ENCODE results near the gene SPECC1L.

The SPECC1L gene

GRCh38 chr22:24442352-24442744, 171.7 kb downstream of the SPECC1L start:
- no peak overlapping the region for H3K4me3 ChIP-seq (ENCODE audit: low read depth, low read length)

GRCh38 chr22:24443668-24444067, 173.0 kb downstream of the SPECC1L start:
- H3K4me3 ChIP-seq (ENCODE audit: low read depth, low read length): no peak overlapping the region
- TF ChIP-seq CTCF (IDR thresholded peaks at IDR 0.05; ENCODE audit: low read depth, low read length): no peak

More at GRCh38 chr22:24442352-24442744, 171.7 kb downstream of the SPECC1L start:
- no peak for TF ChIP-seq CTCF (IDR thresholded peaks at IDR 0.05; ENCODE audit: low read depth, low read length)

- no peak overlapping the region for H3K4me3 ChIP-seq (ENCODE audit: low read depth, low read length)
- no peak for TF ChIP-seq CTCF (IDR thresholded peaks at IDR 0.05; ENCODE audit: low read depth, low read length)
Observed at GRCh38 chr22:24444251-24444650, 173.6 kb downstream of the SPECC1L start.

GRCh38 chr22:24444729-24445466, 174.3 kb downstream of the SPECC1L start:
- no peak for TF ChIP-seq CTCF (IDR thresholded peaks at IDR 0.05; ENCODE audit: low read depth, low read length)
- H3K4me3 ChIP-seq (ENCODE audit: low read depth, low read length): no peak overlapping the region

- H3K4me3 ChIP-seq (ENCODE audit: low read depth, low read length): no peak overlapping the region
- TF ChIP-seq CTCF (IDR thresholded peaks at IDR 0.05; ENCODE audit: low read depth, low read length): no peak
Observed at GRCh38 chr22:24445481-24446259, 175.0 kb downstream of the SPECC1L start.

- TF ChIP-seq CTCF (IDR thresholded peaks at IDR 0.05; ENCODE audit: low read depth, low read length): no peak
- H3K4me3 ChIP-seq (ENCODE audit: low read depth, low read length): no peak overlapping the region
Observed at GRCh38 chr22:24446260-24446611, 175.6 kb downstream of the SPECC1L start.

- H3K4me3 ChIP-seq (ENCODE audit: low read depth, low read length): no peak overlapping the region
- no peak for TF ChIP-seq CTCF (IDR thresholded peaks at IDR 0.05; ENCODE audit: low read depth, low read length)
Observed at GRCh38 chr22:24450610-24451009, 180.0 kb downstream of the SPECC1L start.
